ENCODE measurements around the gene ZSCAN4. TPM values are rescaled to one million over a fixed set of nuclear protein-coding genes. Genes with fewer than 3 reads are reported as not detected.

Gene ZSCAN4
- total RNA-seq, 1 experiment from 2014 or later: not detected

DNA sequence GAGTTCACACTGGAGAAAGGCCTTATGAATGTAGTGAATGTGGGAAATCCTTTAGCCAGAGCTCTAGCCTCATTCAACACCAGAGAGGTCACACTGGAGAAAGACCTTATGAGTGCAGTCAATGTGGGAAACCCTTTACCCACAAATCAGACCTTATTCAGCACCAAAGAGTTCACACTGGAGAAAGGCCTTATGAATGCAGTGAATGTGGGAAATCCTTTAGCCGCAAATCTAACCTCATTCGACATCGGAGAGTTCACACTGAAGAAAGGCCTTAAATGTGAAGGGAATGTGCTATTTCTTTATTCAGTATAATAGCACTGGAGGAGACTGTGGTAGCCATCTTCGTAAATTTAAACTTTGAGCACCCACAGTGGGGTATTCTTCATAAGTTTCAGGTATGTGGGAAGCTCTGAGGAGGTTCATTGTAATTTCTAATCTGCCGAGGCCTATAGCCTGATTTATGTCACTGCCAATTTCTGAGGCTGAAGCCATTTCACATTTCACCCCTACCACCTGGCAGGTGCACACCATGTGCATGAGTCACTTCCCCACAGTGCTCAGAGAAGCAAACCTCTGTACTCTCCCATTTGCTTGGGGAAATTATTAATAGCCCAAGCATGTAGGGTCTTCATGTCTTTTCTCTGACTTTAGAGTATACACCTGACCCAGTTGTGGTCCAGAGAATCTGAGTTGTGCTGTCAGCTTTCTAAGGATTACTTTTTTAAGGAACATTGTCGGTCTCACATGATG lies 19.5 kb downstream of the ZSCAN4 start:
- Histone ChIP-seq H3K36me3 (ENCODE audit: insufficient read depth, low read length) (peaks cover 88% of the 10 kb centered on the region), H3K79me2 (ENCODE audit: low read length) (peaks cover 92% of the 10 kb centered on the region)

DNA sequence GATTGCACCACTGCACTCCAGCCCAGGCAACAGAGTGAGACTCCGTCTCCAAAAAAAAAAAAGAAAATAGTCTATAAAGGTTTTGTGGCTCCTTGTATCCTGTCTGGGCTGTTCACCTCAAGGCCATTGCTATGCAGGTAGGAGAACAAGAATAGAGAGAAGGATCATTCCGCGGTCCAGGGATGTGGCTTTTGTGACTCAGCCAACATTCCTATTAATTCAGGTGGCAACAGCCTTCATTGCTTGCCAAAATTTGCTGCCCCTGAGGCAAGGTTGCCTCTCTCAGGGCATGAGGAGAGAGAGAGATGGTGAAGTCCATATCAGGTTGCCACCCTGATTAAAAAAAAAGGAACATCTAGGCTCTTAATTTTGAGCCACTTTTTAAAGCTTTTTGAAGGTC lies 21.0 kb downstream of the ZSCAN4 start:
- Histone ChIP-seq H3K4me3 (ENCODE audit: low read length) (no peak overlapping the region), H3K9me3 (ENCODE audit: low read length) (peaks cover 76% of the 10 kb centered on the region), H3K27me3 (ENCODE audit: low read length) (no peaks in the 10 kb centered on the region), H3K4me2 (ENCODE audit: low read depth, low read length, poor library complexity, severe bottlenecking) (no peak overlapping the region), H4K20me1 (ENCODE audit: insufficient read depth, low read depth, low read length) (no peaks in the 10 kb centered on the region), H3K9ac (ENCODE audit: low read length) (no peak overlapping the region), H2AFZ (ENCODE audit: low read length) (no peak overlapping the region), H3K27ac (ENCODE audit: low read length) (no peak overlapping the region), H3K4me1 (ENCODE audit: low read length) (no peaks in the 10 kb centered on the region), H3K79me2 (ENCODE audit: low read length) (peaks cover 87% of the 10 kb centered on the region), H3K36me3 (ENCODE audit: insufficient read depth, low read length) (peaks cover 72% of the 10 kb centered on the region), H3K9me2 (replicated peaks; ENCODE audit: insufficient read depth, low read length) (no peaks in the 10 kb centered on the region)
- no peak for DNase-seq

More for the DNA sequence above, 19.5 kb downstream of the ZSCAN4 start:
- no peak overlapping the region for H3K27ac ChIP-seq (ENCODE audit: low read length)
- H3K27me3 ChIP-seq (ENCODE audit: low read length): no peaks in the 10 kb centered on the region
- no peak overlapping the region for H3K4me3 ChIP-seq (ENCODE audit: low read length)
- DNase-seq: no peak
- H3K4me2 ChIP-seq (ENCODE audit: low read depth, low read length, poor library complexity, severe bottlenecking): no peak overlapping the region
- no peaks in the 10 kb centered on the region for H3K9me2 ChIP-seq (replicated peaks; ENCODE audit: insufficient read depth, low read length)
- no peak overlapping the region for H2AFZ ChIP-seq (ENCODE audit: low read length)
- H3K9ac ChIP-seq (ENCODE audit: low read length): no peak overlapping the region
- H3K9me3 ChIP-seq (ENCODE audit: low read length): peaks cover 82% of the 10 kb centered on the region
- no peaks in the 10 kb centered on the region for H3K4me1 ChIP-seq (ENCODE audit: low read length)
- no peaks in the 10 kb centered on the region for H4K20me1 ChIP-seq (ENCODE audit: insufficient read depth, low read depth, low read length)

DNA sequence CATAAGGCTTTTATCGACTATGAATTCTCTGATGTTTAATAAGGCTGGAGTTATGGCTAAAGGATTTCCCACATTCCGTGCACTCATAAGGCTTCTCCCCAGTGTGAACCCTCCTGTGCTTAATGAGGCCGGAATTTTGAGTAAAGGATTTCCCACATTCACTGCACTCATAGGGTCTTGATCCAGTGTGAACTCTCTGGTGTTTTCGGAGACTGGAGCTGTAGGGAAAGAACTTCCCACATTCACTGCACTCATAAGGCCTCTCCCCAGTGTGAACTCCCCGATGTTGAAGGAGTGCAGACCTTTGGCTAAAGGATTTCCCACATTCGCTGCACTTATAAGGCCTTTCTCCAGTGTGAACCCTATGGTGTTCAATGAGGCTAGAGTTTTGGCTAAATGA lies 32.9 kb downstream of the ZSCAN4 start:
- Histone ChIP-seq H3K9ac (ENCODE audit: low read length) (no peak overlapping the region), H4K20me1 (ENCODE audit: insufficient read depth, low read depth, low read length) (no peaks in the 10 kb centered on the region), H3K27me3 (ENCODE audit: low read length) (no peaks in the 10 kb centered on the region), H3K79me2 (ENCODE audit: low read length) (peaks cover 14% of the 10 kb centered on the region; the same call in 1 of the 2 replicates), H3K4me3 (ENCODE audit: low read length) (no peak overlapping the region), H3K9me2 (replicated peaks; ENCODE audit: insufficient read depth, low read length) (no peaks in the 10 kb centered on the region), H3K9me3 (ENCODE audit: low read length) (peaks cover 45% of the 10 kb centered on the region), H3K36me3 (ENCODE audit: insufficient read depth, low read length) (peaks cover 3% of the 10 kb centered on the region; the same call in 1 of the 2 replicates), H3K4me1 (ENCODE audit: low read length) (no peaks in the 10 kb centered on the region), H3K27ac (ENCODE audit: low read length) (no peak overlapping the region), H3K4me2 (ENCODE audit: low read depth, low read length, poor library complexity, severe bottlenecking) (no peak overlapping the region), H2AFZ (ENCODE audit: low read length) (no peak overlapping the region)
- DNase-seq: no peak

DNA sequence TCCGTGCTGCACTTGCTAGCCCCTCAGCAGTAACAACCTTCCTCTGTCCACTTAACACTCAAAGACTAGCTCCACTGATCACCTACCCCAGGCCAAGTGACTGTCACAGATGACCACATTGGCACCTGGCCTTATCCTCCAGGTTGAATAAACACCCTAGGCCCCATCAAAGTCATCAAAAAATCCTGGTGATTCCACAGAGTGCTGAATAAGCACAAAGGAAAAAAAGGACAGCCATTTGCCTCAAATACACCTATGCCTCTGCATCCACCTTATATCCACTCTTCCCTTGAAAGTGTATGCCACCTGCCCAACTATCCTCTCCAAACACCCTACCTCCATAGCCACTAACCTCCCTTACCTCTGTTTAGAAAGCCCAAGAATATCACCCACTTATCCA lies 37.6 kb downstream of the ZSCAN4 start:
- Histone ChIP-seq H3K9me2 (replicated peaks; ENCODE audit: insufficient read depth, low read length) (no peaks in the 10 kb centered on the region), H3K27me3 (ENCODE audit: low read length) (no peaks in the 10 kb centered on the region), H3K79me2 (ENCODE audit: low read length) (no peaks in the 10 kb centered on the region), H4K20me1 (ENCODE audit: insufficient read depth, low read depth, low read length) (no peaks in the 10 kb centered on the region), H2AFZ (ENCODE audit: low read length) (no peak overlapping the region), H3K4me3 (ENCODE audit: low read length) (no peak overlapping the region), H3K4me2 (ENCODE audit: low read depth, low read length, poor library complexity, severe bottlenecking) (no peak overlapping the region), H3K4me1 (ENCODE audit: low read length) (no peaks in the 10 kb centered on the region), H3K36me3 (ENCODE audit: insufficient read depth, low read length) (peaks cover 3% of the 10 kb centered on the region; the same call in 1 of the 2 replicates), H3K9me3 (ENCODE audit: low read length) (peaks cover 37% of the 10 kb centered on the region), H3K9ac (ENCODE audit: low read length) (no peak overlapping the region), H3K27ac (ENCODE audit: low read length) (no peak overlapping the region)
- DNase-seq: no peak

DNA sequence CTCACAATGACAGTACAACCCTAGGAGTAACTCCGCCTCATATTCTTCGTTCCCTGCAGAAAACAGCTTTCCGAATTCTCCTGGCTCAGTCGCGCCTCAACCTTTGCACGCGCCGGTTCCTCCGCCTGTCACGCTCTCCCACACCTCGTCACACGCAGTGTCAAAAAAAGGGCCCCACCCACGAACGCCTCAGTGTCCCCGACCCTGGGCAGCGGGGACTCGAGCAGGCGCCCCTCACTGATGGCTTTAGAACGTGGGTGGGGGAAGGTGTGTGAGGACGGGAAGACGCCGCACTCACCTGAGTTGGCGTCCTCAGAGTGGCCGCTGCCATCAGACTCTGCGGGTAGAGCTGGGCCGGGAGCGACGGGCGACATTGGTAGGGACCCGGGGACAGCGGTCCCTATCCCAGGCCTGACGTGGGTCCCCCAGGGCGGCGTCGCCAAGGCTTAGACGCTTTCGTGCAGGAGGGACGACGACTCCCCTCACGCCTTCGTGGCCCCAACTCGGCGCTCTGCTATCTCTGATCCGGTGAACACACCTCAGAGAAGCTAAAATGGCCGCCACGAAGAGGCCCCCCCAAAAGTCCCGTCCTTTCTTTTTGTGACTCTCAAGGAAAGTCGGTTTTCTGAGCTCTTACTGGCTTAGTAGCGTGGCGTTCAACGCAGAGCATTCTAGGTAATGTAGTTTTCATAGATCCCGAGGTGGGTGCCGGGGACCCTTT lies 40.1 kb downstream of the ZSCAN4 start, which contains the start of gene ZNF154:
TSS of gene ZNF154 (minus strand) at position 564 of the 721 bp plus-strand sequence. CDS start at position 331, 233 bp downstream.
- no peaks in the 10 kb centered on the region for H3K79me2 ChIP-seq (ENCODE audit: low read length)

DNA sequence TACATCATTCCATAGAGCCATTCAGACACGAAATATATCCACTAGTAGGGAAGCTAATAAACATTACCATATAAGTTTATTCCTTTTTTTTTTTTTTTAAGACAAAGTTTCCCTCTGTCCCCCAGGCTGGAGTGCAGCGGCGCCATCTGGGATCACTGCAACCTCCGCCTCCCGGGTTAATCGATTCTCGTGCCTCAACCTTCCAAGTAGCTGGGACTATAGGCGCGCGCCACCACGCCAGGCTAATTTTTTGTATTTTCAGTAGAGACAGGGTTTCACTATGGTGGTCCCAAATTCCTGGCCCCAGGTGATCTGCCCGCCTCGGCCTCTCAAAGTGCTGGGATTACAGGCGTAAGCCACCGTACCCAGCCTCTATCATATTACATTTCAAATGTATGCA lies 40.9 kb downstream of the ZSCAN4 start:
- H3K4me2 ChIP-seq (ENCODE audit: low read depth, low read length, poor library complexity, severe bottlenecking): no peak overlapping the region
- H3K4me1 ChIP-seq (ENCODE audit: low read length): no peaks in the 10 kb centered on the region
- no peak for DNase-seq
- H4K20me1 ChIP-seq (ENCODE audit: insufficient read depth, low read depth, low read length): no peaks in the 10 kb centered on the region
- H3K4me3 ChIP-seq (ENCODE audit: low read length): no peak overlapping the region
- H3K9ac ChIP-seq (ENCODE audit: low read length): no peak overlapping the region
- no peaks in the 10 kb centered on the region for H3K79me2 ChIP-seq (ENCODE audit: low read length)
- H2AFZ ChIP-seq (ENCODE audit: low read length): no peak overlapping the region
- no peaks in the 10 kb centered on the region for H3K27me3 ChIP-seq (ENCODE audit: low read length)
- peaks cover 42% of the 10 kb centered on the region for H3K9me3 ChIP-seq (ENCODE audit: low read length)
- peaks cover 10% of the 10 kb centered on the region for H3K36me3 ChIP-seq (ENCODE audit: insufficient read depth, low read length)
- no peak overlapping the region for H3K27ac ChIP-seq (ENCODE audit: low read length)
- H3K9me2 ChIP-seq (replicated peaks; ENCODE audit: insufficient read depth, low read length): no peaks in the 10 kb centered on the region

More for the DNA sequence above, 40.1 kb downstream of the ZSCAN4 start, which contains the start of gene ZNF154:
- Histone ChIP-seq H3K36me3 (ENCODE audit: insufficient read depth, low read length) (peaks cover 2% of the 10 kb centered on the region; the same call in 1 of the 2 replicates), H3K9me3 (ENCODE audit: low read length) (peaks cover 34% of the 10 kb centered on the region), H3K4me3 (ENCODE audit: low read length) (no peak within 1 kb of the TSS), H4K20me1 (ENCODE audit: insufficient read depth, low read depth, low read length) (no peaks in the 10 kb centered on the region), H3K9me2 (replicated peaks; ENCODE audit: insufficient read depth, low read length) (no peaks in the 10 kb centered on the region), H3K4me2 (ENCODE audit: low read depth, low read length, poor library complexity, severe bottlenecking) (no peak within 1 kb of the TSS), H2AFZ (ENCODE audit: low read length) (no peak within 1 kb of the TSS), H3K4me1 (ENCODE audit: low read length) (no peaks in the 10 kb centered on the region), H3K27me3 (ENCODE audit: low read length) (no peaks in the 10 kb centered on the region), H3K9ac (ENCODE audit: low read length) (no peak within 1 kb of the TSS), H3K27ac (ENCODE audit: low read length) (no peak within 1 kb of the TSS)
- no peak for DNase-seq

DNA sequence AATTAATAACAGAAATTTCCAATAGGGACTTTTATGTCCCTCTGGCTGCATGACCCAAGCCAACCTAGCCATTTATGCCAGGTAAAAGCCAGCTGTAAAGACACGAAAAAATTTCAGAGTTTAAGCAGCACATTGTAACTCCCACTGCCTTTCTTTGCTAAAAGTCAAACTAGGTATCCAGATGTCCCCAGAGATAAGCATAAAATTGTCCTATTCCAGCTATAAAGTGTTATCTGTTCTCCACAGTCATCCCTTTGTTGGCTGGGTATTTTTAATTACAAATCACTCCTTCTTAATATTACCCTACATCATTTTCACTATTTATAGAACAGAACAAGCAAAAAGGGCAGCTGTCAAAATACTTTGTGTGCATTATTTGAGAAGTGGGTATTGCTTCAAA lies 43.5 kb downstream of the ZSCAN4 start:
- peaks cover 55% of the 10 kb centered on the region for H3K9me3 ChIP-seq (ENCODE audit: low read length)
- H3K79me2 ChIP-seq (ENCODE audit: low read length): no peaks in the 10 kb centered on the region
- no peaks in the 10 kb centered on the region for H3K27me3 ChIP-seq (ENCODE audit: low read length)
- no peak for DNase-seq
- no peaks in the 10 kb centered on the region for H3K9me2 ChIP-seq (replicated peaks; ENCODE audit: insufficient read depth, low read length)
- H3K4me1 ChIP-seq (ENCODE audit: low read length): no peaks in the 10 kb centered on the region
- H3K36me3 ChIP-seq (ENCODE audit: insufficient read depth, low read length): peaks cover 16% of the 10 kb centered on the region
- no peak overlapping the region for H3K9ac ChIP-seq (ENCODE audit: low read length)
- no peaks in the 10 kb centered on the region for H4K20me1 ChIP-seq (ENCODE audit: insufficient read depth, low read depth, low read length)
- H3K27ac ChIP-seq (ENCODE audit: low read length): no peak overlapping the region
- no peak overlapping the region for H2AFZ ChIP-seq (ENCODE audit: low read length)
- no peak overlapping the region for H3K4me2 ChIP-seq (ENCODE audit: low read depth, low read length, poor library complexity, severe bottlenecking)
- no peak overlapping the region for H3K4me3 ChIP-seq (ENCODE audit: low read length)

DNA sequence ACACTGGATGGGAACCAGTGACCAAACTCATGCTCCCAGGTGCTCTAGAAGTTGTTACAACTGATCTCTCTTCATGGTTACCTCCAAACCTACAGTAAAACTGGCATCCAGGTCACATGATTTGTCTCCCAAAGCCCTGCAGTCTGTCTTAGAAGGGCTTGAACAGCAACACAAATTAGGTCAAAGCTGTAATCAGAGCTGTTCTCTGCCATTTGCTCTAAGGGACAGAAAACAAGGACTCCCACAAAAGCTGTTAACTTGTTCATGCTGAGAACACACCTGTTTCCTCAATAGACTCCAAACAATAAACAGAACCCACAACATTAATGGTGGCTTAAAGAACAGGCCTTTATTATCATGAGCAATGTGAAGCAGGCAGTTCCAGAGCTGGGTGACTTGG lies 50.7 kb downstream of the ZSCAN4 start:
- peaks cover 68% of the 10 kb centered on the region for H3K9me3 ChIP-seq (ENCODE audit: low read length)
- H3K4me2 ChIP-seq (ENCODE audit: low read depth, low read length, poor library complexity, severe bottlenecking): no peak overlapping the region
- H3K4me3 ChIP-seq (ENCODE audit: low read length): no peak overlapping the region

More for the DNA sequence above, 50.7 kb downstream of the ZSCAN4 start:
- H2AFZ ChIP-seq (ENCODE audit: low read length): no peak overlapping the region
- no peaks in the 10 kb centered on the region for H3K9me2 ChIP-seq (replicated peaks; ENCODE audit: insufficient read depth, low read length)
- peaks cover 66% of the 10 kb centered on the region for H3K36me3 ChIP-seq (ENCODE audit: insufficient read depth, low read length)
- H3K9ac ChIP-seq (ENCODE audit: low read length): no peak overlapping the region
- H3K27ac ChIP-seq (ENCODE audit: low read length): no peak overlapping the region
- DNase-seq: no peak
- H3K27me3 ChIP-seq (ENCODE audit: low read length): no peaks in the 10 kb centered on the region
- H3K4me1 ChIP-seq (ENCODE audit: low read length): no peaks in the 10 kb centered on the region
- H4K20me1 ChIP-seq (ENCODE audit: insufficient read depth, low read depth, low read length): no peaks in the 10 kb centered on the region
- H3K79me2 ChIP-seq (ENCODE audit: low read length): peaks cover 15% of the 10 kb centered on the region
